ENCODE data around the gene SLC5A5.

SLC5A5 gene

GRCh38 chr19:17871878-17872250, at the start of gene SLC5A5:
SLC5A5 (plus strand) TSS chr19:17871945; CDS start chr19:17872320, 375 bp downstream.
- peak; percentile 75 for DNase-seq

- DNase-seq = no peak
Observed at GRCh38 chr19:17824339-17824738, 47.4 kb upstream of the SLC5A5 start.

- no peak for DNase-seq
Observed at GRCh38 chr19:17826508-17827056, 45.2 kb upstream of the SLC5A5 start.

GRCh38 chr19:17829855-17830566, 41.7 kb upstream of the SLC5A5 start:
- no peak for DNase-seq

GRCh38 chr19:17830567-17831418, 41.0 kb upstream of the SLC5A5 start:
- peak; percentile 75 for DNase-seq

- no peak for DNase-seq
Observed at GRCh38 chr19:17831419-17831888, 40.3 kb upstream of the SLC5A5 start.

- no peak for DNase-seq
Observed at GRCh38 chr19:17832443-17833208, 39.1 kb upstream of the SLC5A5 start.

- DNase-seq = no peak
Observed at GRCh38 chr19:17834350-17835181, 37.2 kb upstream of the SLC5A5 start.

GRCh38 chr19:17835182-17836006, 36.4 kb upstream of the SLC5A5 start:
- no peak for DNase-seq

- DNase-seq = no peak
Observed at GRCh38 chr19:17836530-17836929, 35.2 kb upstream of the SLC5A5 start.

- DNase-seq = no peak
Observed at GRCh38 chr19:17837972-17838371, 33.8 kb upstream of the SLC5A5 start.

GRCh38 chr19:17840019-17840418, 31.7 kb upstream of the SLC5A5 start:
- no peak for DNase-seq

- no peak for DNase-seq
Observed at GRCh38 chr19:17841371-17841809, 30.4 kb upstream of the SLC5A5 start.

GRCh38 chr19:17841810-17842662, 29.7 kb upstream of the SLC5A5 start:
- peak; percentile 83 for DNase-seq

- DNase-seq = no peak
Observed at GRCh38 chr19:17842663-17843291, 29.0 kb upstream of the SLC5A5 start.

- no peak for DNase-seq
Observed at GRCh38 chr19:17843292-17843827, 28.4 kb upstream of the SLC5A5 start.

GRCh38 chr19:17843908-17844490, 27.7 kb upstream of the SLC5A5 start:
- DNase-seq = no peak

GRCh38 chr19:17846146-17846545, 25.6 kb upstream of the SLC5A5 start:
- no peak for DNase-seq

Measured in activated CD8-positive, alpha-beta memory T cell treated with anti-CD3 and anti-CD28 coated beads for 24 hours (primary cell).